ENCODE results near the gene STK32B.

The STK32B gene

DNA sequence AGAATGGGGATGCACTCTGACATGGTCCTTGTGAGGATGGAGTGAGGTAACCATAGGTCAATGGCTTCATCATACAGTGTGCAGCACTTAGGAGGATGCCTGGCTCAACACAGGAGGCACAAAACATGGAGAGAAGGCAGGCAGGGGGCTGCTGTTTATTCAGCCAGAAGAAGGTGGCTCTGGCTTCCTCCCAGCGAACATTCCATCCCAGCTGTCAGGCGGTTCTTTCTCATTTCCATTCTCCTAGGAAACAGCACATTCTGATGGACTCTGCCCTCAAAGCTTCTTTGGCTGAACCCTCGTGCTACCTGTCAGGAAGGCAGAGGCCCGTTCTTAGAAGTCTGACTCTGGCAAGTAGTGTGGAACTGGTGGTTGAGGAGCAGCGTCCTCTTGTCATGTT is 18.6 kb downstream of the STK32B start:
- DNase-seq (ENCODE audit: low spot score): no peak

DNA sequence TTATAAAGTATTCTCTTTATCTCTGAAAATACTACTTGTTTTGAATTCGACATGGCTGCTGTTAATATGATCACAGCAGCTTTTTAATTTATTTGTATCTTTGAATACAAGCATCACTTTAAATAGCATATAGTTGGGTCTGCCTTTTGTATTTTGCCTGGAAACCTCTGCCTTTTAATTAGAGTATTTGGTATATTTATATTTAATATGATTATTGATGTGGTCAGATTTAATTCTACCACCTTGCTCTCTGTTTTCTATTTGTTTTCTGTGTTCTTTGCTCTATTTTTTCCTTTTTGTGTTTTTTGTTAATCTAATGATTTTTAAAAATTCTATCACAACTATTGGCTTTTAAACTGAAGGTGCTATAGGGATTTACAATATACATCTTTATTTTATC is 21.7 kb downstream of the STK32B start:
- no peak for DNase-seq (ENCODE audit: low spot score)

DNA sequence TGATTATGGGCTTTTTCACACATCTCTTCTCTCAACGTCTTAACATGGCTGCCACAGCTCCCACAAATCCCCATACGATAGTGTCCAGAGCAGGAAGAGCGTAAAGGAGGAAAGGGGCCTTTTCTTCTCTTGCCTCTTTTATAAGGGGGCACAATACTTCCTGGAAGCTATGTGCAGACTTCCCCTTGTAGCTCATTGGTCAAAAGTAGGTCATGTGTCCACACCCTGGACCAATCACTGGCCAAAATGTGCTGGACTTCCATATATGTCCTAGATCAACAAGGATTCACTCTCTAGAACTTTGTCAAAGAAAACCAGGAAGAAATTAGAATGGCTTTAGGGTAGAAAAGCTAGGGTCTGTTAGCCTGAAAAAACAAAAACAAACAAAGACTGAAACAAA is 26.7 kb downstream of the STK32B start:
- DNase-seq (ENCODE audit: low spot score): peak; percentile 50

DNA sequence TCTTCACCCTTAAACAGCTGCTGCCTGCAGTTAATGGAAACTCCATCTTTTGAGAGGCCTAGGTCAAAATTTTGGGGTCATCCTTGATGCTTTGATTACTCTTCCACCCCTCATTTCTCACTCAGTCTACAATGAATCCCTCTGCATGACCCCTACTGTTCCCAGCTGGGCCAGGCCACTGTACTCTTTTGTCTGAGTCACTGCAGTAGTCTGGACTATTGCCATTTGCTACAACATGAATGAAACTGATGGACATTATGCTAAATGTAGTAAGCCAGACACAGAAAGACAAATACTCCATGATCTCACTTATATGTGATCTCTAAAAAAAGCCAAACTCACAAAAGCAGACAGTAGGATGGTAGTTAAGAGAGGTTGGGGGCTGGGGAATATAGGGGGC is 28.3 kb downstream of the STK32B start:
- no peak for DNase-seq (ENCODE audit: low spot score)

DNA sequence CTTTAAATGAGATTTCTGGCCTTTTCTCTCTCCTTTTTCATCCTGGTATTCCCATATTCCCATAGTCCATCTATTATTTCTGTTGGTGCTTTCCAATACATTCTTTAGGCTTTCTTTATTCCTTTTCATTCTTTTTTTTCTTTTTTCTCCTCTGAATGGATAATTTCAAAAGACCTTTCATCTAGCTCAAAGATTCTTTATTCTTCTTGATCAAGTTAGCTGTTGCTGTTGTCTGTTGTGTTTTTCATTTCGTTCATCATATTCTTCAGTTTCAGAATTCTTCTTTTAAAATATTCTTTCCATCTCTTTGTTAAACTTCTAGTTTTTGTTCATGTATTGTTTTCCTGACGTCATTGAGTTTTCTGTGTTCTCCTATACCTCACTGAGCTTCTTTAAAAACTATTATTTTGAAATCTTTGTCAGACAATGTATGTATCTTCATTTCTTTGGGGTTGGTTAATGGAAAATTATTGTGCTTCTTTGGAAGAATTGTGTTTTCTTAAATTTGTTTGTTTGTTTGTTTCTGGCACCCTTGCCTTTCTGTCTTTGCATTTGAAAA is 30.2 kb downstream of the STK32B start:
- no peak for DNase-seq (ENCODE audit: low spot score)

DNA sequence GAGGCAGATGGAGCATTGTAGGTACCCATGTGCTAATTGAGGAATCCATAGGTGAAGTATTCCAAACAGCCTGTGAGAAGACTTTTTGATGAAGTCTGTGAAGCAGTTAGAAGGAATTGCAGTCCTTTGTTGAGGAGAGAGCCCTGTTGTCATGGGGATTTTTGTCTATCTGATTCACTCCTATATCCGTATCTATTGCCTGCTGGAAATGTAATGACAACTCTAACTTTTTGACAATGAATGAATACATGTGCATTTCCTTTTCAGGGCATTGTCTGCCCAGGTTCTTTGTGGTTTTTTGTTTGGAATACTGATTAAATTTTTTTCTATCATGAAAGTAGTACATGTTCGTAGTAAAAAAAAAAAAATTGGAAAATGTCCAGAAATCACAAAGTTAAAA is 31.1 kb downstream of the STK32B start:
- DNase-seq (ENCODE audit: low spot score): no peak

DNA sequence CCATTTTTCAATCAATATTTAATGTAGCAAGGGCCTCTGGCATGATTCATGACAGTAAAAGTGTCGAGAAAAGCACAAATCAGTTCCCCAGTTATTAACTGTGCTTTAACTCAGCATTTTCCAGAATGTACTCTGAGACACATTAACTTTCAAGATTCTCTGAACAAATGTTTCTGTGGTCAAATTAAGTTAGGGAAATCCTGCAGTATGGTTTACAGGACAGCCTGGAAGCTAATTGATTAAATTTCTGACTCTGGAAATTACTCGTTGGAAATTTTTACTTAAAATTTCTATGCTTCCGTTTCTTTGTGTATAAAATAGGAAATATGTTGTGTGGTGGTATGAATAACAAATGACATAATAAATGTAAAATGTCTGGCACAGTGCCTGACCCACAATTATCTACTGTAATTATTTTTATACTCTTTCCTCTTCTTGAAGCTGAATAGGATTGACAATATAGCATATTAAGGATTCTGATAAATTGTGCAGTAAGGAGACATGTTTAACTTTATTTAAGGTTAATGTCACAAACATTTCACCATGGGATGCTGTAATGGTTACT is 33.7 kb downstream of the STK32B start:
- DNase-seq (ENCODE audit: low spot score): no peak

DNA sequence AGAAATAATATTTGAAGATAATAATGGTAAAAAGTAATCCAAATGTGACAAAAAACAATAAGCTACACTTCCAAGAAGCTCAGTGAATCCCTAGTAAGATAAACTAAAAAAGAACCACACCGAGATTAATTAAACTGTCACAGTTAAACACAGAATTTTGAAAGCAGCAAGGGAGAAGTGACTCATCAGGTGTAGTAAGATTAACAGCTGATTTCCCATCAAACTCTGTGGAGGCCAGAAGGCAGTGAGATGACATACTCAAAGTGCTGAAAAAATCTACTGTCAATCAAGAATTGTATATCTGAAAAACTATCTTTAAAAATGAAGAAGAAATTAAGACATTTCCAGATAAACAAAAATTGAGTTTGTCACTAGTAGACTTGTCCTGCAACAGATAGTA is 35.3 kb downstream of the STK32B start:
- no peak for DNase-seq (ENCODE audit: low spot score)

DNA sequence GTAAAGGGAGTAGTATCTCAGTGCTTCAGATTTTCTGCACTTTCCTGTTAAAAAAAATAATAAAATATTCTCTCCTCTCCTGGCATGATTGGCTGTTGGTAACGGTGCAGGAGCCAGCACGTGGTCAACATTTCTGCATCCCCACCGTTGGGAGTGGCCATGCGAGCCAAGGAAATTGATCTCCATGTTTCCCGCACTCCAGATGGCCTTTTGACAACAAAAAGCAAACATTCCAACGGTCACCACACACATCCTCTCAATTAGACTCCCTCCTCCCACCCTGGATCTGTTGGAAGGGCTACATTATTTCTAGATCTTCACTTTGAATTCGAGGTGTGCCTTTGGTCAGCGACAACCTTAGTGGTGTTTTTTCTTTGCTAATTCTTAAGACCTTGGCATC is 45.0 kb downstream of the STK32B start:
- DNase-seq (ENCODE audit: low spot score): no peak

DNA sequence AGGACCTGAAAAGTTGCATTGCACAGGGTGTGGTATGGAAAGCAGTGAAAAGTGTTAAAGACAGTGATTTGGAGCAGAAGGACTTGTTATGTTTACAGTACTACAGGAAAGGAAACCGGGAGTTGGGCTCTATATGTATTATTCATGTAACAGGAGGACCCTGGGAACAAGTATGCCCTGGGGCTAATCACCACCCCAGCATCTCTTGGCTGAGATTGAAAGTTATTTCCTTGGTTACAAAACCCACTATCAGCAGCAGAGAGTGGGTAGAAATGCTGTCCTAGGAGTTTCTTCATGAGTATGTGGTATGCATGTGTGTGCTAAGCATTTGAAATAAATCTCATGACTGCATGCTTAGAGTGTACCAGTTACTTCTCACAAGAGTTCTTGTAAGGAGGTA is 46.9 kb downstream of the STK32B start:
- no peak for DNase-seq (ENCODE audit: low spot score)

DNA sequence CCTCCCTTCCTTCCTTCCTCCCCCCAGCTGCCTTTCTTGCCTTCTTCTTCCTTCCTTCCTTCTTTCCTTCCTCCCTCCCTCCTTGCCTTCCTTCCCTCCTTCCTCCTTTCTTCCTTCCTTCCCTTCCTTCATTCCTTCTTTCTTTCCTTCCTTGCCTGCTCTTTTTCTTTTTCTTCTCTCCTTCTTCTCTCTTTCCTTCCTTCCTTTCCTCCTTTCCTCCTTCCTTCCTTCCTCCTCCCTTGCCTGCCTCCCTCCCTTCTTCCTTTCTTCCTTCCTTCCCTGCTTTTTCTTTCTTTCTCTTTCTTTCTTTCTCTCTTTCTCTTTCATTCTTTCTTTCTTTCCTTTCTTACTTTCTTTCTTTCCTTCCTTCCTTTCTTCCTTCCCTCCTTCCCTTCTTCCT is 49.1 kb downstream of the STK32B start:
- DNase-seq (ENCODE audit: low spot score): no peak

DNA sequence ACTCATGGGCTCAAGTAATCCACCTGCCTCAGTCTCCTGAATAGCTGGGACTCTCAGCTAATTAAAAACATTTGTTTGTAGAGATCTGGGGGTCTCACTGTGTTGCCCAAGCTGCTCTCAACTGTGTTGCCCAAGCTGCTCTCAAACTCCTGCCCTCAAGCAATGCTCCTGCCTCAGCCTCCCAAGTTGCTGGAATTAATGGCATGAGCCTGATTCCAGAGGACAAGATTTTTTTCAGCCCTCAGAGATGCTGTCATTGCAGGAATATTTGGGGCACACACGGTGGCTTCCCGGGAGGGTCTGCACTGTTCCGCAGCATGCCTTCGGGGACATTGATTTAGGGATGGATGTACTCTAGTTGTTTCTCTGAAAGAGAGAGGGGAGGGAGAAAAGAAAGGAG is 49.7 kb downstream of the STK32B start:
- no peak for DNase-seq (ENCODE audit: low spot score)

DNA sequence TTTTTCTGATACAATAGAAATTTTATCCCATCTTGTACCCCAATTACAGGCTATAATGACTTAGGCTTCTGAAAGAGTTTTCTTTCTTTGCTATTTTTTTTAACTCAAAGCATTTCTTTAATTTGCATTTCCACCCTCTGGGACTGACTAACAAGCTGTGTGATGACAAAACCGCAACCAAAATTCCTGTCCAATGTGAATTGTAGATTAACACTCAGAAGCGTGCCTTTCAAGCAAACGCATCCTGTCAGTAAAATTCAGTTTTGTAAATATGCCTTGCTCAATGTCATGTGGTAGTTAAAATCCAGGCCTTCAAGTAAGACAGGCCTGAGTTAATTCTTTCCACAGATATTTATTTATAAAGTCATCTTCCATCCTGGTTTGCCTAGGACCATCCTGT is 50.3 kb downstream of the STK32B start:
- DNase-seq (ENCODE audit: low spot score): no peak

DNA sequence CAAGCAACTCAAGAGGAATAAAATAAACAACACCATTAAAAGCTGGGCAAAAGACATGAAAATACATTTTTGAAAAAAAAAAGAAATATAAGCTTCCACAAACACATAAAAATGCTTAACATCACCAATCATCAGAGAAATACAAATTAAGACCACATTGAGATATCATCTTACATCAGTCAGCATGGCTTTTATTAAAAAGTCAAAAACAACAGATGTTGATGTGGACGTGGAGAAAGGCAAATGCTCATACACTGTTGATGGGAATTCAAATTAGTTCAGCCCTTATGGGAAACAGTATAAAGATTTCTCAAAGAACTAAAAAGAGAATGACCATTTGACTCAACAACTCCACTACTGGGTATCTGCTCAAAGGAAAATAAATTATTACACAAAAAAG is 59.6 kb downstream of the STK32B start:
- no peak for DNase-seq (ENCODE audit: low spot score)

DNA sequence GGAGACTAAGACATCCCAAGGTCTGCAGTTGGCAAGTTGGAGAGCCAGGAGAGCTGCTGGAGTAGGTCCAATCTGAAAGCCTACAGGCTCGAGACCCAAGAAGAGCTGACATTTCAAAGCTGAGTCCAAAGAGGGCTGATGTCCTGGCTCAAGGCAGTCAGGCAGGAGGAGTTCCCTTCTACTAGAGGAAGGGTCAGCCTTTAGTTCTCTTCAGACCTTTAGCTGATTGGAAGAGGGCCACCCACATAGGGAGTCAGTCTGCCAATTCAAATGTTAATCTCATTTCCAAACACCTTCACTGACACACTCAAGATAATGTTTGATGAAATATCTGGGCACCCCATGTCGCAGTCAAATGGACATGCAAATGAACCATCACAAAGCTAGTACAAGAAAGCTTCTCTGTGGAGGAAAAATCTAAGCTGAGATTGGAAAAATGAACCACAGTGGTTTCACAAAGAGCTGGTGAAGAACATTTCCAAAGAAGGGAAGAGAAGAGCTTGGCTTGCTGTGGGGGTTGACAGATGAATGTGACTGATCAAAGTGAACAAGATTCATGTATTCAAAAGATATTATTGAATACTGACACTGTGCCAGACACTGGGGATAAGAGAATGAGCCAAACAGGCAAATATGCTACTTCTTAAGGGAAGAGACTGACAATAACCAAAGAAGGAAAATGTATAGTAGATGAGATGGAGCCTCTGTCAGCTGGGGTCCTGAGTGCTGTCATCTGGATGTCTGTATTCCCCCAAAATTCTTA is 61.2 kb downstream of the STK32B start:
- no peak for DNase-seq (ENCODE audit: low spot score)

DNA sequence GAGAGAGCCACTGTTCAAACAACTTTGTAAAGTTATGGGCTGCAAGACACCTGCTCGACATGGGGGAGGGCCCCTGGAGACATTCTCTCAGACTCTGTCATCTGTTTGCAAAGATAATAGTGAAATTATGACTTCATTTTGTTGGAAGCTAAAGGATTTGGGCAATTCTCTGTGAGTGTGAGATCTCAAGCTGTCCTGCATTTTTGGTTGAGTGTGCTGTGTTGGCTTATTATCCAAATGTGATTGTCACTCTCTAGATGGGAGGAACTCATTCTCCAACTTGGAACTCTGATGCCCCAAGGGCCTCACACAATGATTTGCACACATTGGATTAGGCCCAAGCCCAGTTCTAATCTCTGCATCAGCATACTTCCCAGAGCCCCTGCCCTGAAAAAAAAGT is 63.7 kb downstream of the STK32B start:
- DNase-seq (ENCODE audit: low spot score): no peak

DNA sequence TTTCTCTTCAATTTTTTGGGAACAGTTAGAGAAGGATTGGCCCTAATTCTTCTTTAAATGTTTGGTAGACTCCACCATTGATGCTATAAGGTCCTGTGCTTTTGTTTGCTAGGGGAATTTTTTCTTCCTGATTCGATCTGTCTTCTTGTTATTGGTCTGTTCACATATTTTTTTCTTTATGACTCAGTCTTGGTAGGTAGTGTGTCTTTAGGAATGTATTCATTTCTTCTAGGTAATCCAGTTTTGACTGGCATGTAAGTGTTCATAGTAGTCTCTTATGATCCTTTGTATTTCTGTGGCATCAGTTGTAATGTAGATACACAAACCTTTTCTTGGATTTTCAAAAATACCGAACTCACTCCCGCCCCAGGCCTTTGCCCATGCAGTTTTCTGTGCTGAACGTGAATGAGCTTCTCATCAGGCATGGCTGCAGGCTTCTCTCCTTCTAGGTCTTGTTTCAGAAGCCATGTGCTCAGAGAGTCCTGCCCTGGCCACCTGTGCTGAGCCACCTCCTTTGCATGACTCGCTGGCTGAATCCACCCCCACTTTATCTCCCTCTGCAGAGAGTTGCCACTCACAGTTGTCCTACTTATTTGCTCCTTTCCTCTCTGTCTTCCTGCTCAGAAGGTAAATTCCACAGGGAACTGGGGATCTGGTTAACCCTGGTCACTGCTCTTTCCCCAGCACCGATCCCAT is 67.0 kb downstream of the STK32B start:
- no peak for DNase-seq (ENCODE audit: low spot score)

DNA sequence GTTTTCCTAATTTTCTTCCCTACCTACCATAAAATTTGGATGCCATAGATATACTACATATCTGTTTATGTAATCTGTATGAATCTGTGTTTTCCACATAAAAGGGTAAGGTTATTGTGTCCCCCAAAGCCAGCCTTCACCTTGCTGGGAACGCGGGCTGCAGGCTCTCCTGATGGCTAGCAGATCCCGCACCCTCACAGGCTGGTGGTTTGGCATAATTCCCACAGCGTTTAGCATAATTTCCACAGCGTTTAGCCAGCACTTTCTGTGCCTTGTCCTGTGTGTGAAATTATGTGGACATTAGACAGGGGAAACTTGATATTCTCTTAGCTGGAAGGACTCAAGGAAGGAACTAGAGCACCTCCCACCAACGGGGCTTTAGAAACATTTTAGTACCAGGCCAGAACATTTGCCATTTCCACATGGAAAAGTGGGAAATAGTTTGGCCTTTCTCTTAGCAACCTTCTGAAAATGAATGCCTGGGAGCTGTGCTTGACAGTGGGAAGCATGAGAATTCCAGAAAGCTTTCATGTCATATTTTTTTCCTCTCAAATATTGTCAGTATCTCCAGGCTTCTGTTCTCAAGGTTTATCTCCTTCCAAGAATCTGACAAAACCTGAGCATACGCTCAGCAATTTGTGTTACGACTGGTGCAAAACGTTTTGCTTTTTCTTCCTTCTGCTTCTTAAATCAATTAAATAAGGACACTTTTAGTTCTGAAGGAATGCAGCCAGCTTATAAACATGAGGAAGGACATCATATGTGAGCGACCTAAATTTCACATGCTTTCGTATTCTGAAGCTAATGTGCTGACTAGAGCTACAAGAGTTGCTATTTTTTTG is 67.9 kb downstream of the STK32B start:
- DNase-seq (ENCODE audit: low spot score): no peak

DNA sequence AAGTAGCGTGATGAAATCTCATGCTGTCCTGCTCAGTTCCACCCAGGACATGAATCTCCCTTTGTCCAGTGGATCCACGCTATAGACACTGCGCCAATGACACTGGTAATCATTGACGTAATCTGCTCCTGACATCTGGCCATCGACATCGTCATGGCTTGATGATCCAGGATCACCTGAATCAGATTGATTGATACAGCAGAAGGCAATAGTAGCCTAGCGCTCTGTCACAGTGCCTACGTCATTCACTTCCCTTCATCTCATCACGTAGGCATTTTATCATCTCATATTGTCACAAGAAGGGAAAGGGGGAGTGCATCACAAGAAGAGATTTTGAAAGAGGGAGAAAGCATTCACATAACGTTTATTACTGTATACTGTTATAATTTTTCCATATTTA is 68.8 kb downstream of the STK32B start:
- DNase-seq (ENCODE audit: low spot score): no peak

DNA sequence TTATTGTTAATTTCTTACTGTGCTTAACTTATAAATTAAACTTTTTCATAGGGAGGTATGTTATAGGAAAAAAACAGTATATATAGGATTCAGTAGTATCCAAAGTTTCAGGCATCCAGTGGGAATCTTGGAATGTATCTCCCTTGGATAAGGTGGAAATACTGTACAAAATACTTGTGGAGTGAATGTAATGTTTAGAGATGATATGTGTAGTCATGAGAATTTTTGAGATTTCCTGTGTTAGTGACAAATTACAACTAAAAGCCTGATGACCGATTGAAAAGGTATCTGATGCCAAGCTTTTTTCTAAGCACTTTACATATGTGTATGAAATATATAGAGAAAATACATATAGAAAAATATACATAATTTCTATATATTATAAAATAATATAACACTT is 69.2 kb downstream of the STK32B start:
- no peak for DNase-seq (ENCODE audit: low spot score)

DNA sequence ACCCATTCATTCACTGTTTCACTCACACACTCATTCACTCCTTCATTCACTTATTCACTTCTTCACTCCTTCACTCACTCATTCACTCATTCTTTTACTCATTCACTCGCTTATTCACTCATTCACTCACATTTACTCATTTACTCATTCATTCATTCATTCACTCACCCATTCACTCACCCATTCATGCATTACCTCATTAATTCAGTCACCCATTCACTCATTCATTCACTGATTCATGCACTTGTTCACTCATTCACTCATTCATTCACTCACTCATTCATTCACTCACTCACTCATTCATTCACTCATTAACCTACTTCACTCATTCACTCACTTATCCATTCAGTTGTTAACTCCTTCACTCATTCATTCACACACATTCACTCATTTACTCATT is 70.8 kb downstream of the STK32B start:
- no peak for DNase-seq (ENCODE audit: low spot score)

DNA sequence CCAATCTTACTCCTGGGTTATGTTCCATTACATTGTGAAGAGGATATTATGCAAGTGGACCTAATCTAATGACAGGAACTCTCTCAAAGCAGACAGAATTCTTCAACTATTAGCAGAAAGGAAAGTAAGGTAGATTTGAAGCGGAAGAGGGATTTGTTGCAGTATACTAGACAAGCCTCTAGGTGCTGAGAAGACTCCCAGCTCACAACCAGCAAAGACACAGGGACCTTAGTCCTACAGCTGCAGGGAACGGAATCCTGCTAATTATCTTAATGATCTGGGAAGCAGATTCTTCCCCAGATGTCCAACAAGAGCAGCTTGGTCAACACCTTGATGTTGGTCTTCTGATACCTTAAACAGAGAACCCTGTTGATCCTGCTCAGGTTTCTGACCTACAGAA is 73.6 kb downstream of the STK32B start:
- DNase-seq (ENCODE audit: low spot score): no peak

Data from NAMALWA (cell line).